Small intestine (tissue), 16 donors: ENCODE data around the gene ZNF100. TPM values are rescaled to one million over a fixed set of nuclear protein-coding genes. Genes with fewer than 3 reads are reported as not detected.
"Not testable (repeated sequence)": the region's sequence is repeated elsewhere in the genome, so short reads cannot be mapped to it uniquely, and the experiment has no call there.

Experiments
- DNase-seq, 2 donors: peaks; one replicate each; pipeline versions ENCODE4 v3.0.0 to v3.0.0-alpha.2; 2013
- FAIRE-seq: peaks from 2 replicates; lab custom pipeline; 2012; peaks lifted over from hg19 to GRCh38; lab: Jason Lieb, UNC
- H3K27ac ChIP-seq, 3 donors: one replicate each; pipeline ENCODE4 v1.5.1; 2013; ENCODE audit warnings: low read length in 2 of 3, mild to moderate bottlenecking in 2 of 3, control low read depth in 1 of 3, inconsistent platforms in 1 of 3, low read depth in 1 of 3, moderate library complexity in 1 of 3
- H3K27me3 ChIP-seq, 3 donors: one replicate each; pipeline ENCODE4 v1.6.1; 2013; ENCODE audit warnings: low read length in 3 of 3, inconsistent platforms in 1 of 3; ENCODE audit not compliant: control insufficient read depth in 3 of 3, insufficient read depth in 3 of 3
- H3K36me3 ChIP-seq, 3 donors: one replicate each; pipeline ENCODE4 v1.6.1; 2013; ENCODE audit warnings: low read length in 3 of 3, inconsistent platforms in 1 of 3, low read depth in 1 of 3, mild to moderate bottlenecking in 1 of 3, moderate library complexity in 1 of 3; ENCODE audit not compliant: control insufficient read depth in 3 of 3, insufficient read depth in 2 of 3
- H3K4me1 ChIP-seq, 3 donors: one replicate each; pipeline ENCODE4 v1.6.1; 2013; ENCODE audit warnings: low read length in 2 of 3, inconsistent platforms in 1 of 3, low read depth in 1 of 3, mild to moderate bottlenecking in 1 of 3, moderate library complexity in 1 of 3; ENCODE audit not compliant: control insufficient read depth in 3 of 3, insufficient read depth in 2 of 3
- H3K4me3 ChIP-seq, 3 donors: one replicate each; pipeline ENCODE4 v1.5.1; 2013; ENCODE audit warnings: low read length in 3 of 3, control low read depth in 1 of 3, inconsistent platforms in 1 of 3, low read depth in 1 of 3, mild to moderate bottlenecking in 1 of 3, moderate library complexity in 1 of 3
- H3K9me3 ChIP-seq, 2 donors: one replicate each; pipeline ENCODE4 v1.6.1; 2013; ENCODE audit warnings: low read depth in 1 of 2, low read length in 1 of 2; ENCODE audit not compliant: control insufficient read depth in 2 of 2, insufficient read depth in 1 of 2
- whole genome bisulfite sequencing, 3 donors: extraction: QIAGEN DNeasy Blood & Tissue Kit; methylation state at CpG; one replicate each; pipeline ENCODE4 v1.1.7; 2013; 5-methylcytosine and 5-hydroxymethylcytosine counted together
- long read RNA-seq, 10 donors: transcript quantifications; one replicate each; lab custom pipeline, GENCODE V29; 2026
- polyA plus RNA-seq, 4 donors: library from polyadenylated mRNA; stranded (reverse) in 3 of 4; unstranded in 1 of 4; fragments of 200-250 nt in 3 of 4; fragments of 120-200 nt in 1 of 4; gene quantifications; one replicate each; pipeline versions ENCODE4 v1.2.1 to v1.2.3, GENCODE V29; 2013
- donor health status: healthy with polysubstance abuse.
- donor health status: control.
- donor health status: control.
- donor health status: Bipolar disorder and iron deficiency.
- donor health status: healthy.

Gene ZNF100
- 1 to 10 TPM in 2 of 4 donors, under 1 TPM in 2; 0.54 to 7.9 (median 1.6) TPM for polyA plus RNA-seq
- long read RNA-seq, donor 1, full-length matches to known transcripts, result 2 of 2 reads
- long read RNA-seq, donor 1, partial matches to known transcripts, result 0 of 2 reads
- long read RNA-seq, donor 1, other reads (novel, unspliced or antisense), result 0 of 2 reads
- long read RNA-seq, donor 2, result 0 reads
- long read RNA-seq, donor 3, full-length matches to known transcripts, result 1 of 1 reads
- long read RNA-seq, donor 3, partial matches to known transcripts, result 0 of 1 reads
- long read RNA-seq, donor 3, other reads (novel, unspliced or antisense), result 0 of 1 reads
- long read RNA-seq, donor 4, result 0 reads
- long read RNA-seq, donor 5, result 0 reads
- long read RNA-seq, donor 6, result 0 reads
- long read RNA-seq, donor 7, result 0 reads
- long read RNA-seq, donor 8, result 0 reads
- long read RNA-seq, donor 9, result 0 reads
- long read RNA-seq, donor 10, full-length matches to known transcripts, result 1 of 1 reads
- long read RNA-seq, donor 10, partial matches to known transcripts, result 0 of 1 reads
- long read RNA-seq, donor 10, other reads (novel, unspliced or antisense), result 0 of 1 reads

DNA sequence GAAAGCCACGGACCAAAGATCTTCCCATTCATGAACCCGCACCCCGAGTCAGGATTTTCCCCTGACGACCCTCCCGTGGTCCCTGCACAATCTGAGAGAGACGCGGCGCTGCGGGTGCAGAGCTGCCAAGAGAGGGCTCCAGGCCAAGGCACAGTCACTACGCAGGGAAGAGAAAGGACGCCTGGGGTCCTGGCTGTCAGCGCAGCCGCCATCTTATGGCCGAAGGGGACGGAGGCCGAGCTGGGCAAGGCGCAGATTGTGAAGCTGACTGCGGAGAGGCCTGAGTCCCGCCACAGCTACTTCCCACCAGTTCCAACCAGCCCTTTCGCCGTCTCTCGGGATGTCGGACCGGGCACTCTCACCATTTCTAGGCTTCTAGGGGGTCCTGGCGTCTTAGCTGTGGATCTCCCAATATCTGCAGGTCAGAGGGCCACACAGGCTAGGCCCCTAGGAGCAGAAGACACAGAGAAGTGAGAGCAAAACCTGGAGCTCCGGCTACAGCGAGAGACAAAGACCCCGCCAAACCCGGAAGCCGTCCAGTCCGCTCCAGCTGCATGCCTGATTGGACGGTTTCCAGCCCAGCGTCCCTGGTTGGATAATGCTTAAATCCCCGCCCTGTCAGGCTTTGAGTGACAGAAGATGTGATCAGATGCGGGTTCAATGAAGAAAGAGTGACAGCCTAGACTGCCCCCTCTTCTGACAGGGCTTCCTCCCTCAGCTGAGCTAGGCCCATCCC is at the start of gene ZNF100:
TSS of gene ZNF100 (minus strand) at position 515 of the 736 bp plus-strand sequence. CDS start at position 365, 150 bp downstream.
- Histone ChIP-seq H3K27me3 (no peaks in the 10 kb centered on the region), H3K9me3 (no peaks in the 10 kb centered on the region), H3K4me1 (no peaks in the 10 kb centered on the region), H3K27ac (peak within 1 kb of the TSS; percentile 35 to 96 (median 91)), H3K4me3 (peak within 1 kb of the TSS; percentile 75 to 87 (median 85)), H3K36me3 (no peaks in the 10 kb centered on the region)
- 0 to 1% (median 0%) methylated on average over 30 to 35 of the region's 35 CpGs for WGBS, 3 donors
- DNase-seq (peak; percentile 93), FAIRE-seq (no peak)

- no peak overlapping the region for H3K4me3 ChIP-seq
- 95 to 97% (median 97%) methylated on average over 4 of the region's 4 CpGs for WGBS, 3 donors
- peaks cover 21 to 41% (median 22%) of the 10 kb centered on the region in 3 donors for H3K36me3 ChIP-seq
- FAIRE-seq, result no peak
- no peak for DNase-seq
- H3K4me1 ChIP-seq, result no peaks in the 10 kb centered on the region
- H3K27ac ChIP-seq, result no peak overlapping the region
- H3K27me3 ChIP-seq, result no peaks in the 10 kb centered on the region
- H3K9me3 ChIP-seq, result peaks cover 3 to 56% of the 10 kb centered on the region in 2 donors
Measured at GRCh38 chr19:21812448-21812847, 45.1 kb upstream of the ZNF100 start.

DNA sequence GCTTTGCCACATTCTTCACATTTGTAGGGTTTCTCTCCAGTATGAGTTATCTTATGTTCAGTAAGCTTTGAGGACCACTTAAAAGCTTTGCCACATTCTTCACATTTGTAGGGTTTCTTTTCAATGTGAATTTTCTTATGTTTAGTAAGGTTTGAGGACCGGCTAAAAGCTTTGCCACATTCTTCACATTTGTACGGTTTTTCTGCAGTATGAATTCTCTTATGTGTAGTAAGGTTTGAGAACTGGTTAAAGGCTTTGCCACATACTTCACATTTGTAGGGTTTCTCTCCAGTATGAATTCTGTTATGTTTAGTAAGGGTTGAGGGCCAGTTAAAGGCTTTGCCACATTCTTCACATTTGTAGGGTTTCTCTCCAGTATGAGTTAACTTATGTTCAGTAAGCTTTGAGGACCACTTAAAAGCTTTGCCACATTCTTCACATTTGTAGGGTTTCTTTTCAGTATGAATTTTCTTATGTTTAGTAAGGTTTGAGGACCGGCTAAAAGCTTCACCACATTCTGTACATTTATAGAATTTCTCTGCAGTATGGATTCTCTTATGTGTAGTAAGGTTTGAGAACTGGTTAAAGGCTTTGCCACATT is 41.1 kb upstream of the ZNF100 start:
- Histone ChIP-seq H3K9me3 (peaks cover 3 to 40% of the 10 kb centered on the region in 2 donors), H3K36me3 (peaks cover 9 to 17% (median 11%) of the 10 kb centered on the region in 3 donors)
- H3K27ac ChIP-seq, H3K4me3 ChIP-seq, H3K27me3 ChIP-seq, H3K4me1 ChIP-seq, DNase-seq, FAIRE-seq: not testable (repeated sequence)
- 95 to 98% (median 97%) methylated on average over 3 of the region's 3 CpGs for WGBS, 3 donors

GRCh38 chr19:21789466-21790085 is 22.2 kb upstream of the ZNF100 start:
- WGBS, 3 donors, result 45 to 62% (median 61%) methylated on average over 5 of the region's 5 CpGs
- Histone ChIP-seq H3K4me1 (peaks cover 0 to 3% (median 0%) of the 10 kb centered on the region in 3 donors), H3K36me3 (no peaks in the 10 kb centered on the region), H3K27me3 (no peaks in the 10 kb centered on the region), H3K9me3 (peaks cover 0 to 14% of the 10 kb centered on the region in 2 donors), H3K4me3 (no peak overlapping the region), H3K27ac (peak overlapping the region in 1 of 3 donors; percentile 55)
- DNase-seq (peak in 1 of 2 donors; percentile 83), FAIRE-seq (no peak)

DNA sequence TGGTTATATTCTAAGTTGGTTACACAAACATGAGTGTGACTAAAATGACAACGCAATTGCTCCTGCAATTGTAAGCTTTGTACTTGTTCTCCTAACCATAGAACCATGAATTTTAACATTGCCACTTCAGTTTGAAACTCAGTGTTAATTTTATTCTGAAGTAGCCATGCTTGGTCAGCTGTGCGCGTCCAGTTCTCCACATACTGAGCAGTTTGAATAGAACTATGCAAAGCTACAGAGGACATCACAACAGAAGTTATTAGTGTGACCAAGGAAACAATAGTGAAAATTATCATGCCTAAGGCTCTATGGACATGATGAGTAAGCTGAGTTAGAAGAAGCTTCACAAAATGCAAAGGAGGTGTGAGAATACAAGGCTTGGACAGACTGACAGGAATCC is 19.6 kb upstream of the ZNF100 start:
- DNase-seq, result no peak
- Histone ChIP-seq H3K27me3 (no peaks in the 10 kb centered on the region), H3K36me3 (no peaks in the 10 kb centered on the region), H3K27ac (no peak overlapping the region), H3K9me3 (peaks cover 0 to 9% of the 10 kb centered on the region in 2 donors), H3K4me1 (peaks cover 0 to 3% (median 0%) of the 10 kb centered on the region in 3 donors), H3K4me3 (no peak overlapping the region)
- FAIRE-seq, result no peak
- WGBS, 3 donors, result 91 to 96% (median 95%) methylated on average over 3 of the region's 3 CpGs

GRCh38 chr19:21775792-21776191 is 8.4 kb upstream of the ZNF100 start:
- not testable (repeated sequence) for H3K9me3 ChIP-seq, H3K4me1 ChIP-seq, H3K4me3 ChIP-seq, H3K27ac ChIP-seq, FAIRE-seq, H3K27me3 ChIP-seq, H3K36me3 ChIP-seq, DNase-seq
- 94 to 98% (median 97%) methylated on average over 13 to 27 of the region's 30 CpGs for WGBS, 3 donors

DNA sequence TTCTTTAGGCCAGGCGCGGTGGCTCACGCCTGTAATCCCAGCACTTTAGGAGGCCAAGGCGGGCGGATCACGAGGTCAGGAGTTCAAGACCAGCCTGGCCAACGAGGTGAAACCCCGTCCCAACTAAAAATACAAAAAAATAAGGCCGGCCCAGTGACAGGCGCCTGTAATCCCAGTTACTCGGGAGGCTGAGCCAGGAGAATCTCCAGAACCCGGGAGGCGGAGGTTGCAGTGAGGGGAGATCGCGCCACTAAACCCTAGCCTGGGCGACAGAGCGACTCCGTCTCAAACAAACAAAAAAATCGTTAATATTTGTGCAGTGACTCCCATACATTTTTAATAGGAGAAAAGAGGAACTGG is 694 bp downstream of the ZNF100 start:
- 1 to 2% (median 1%) methylated on average over 19 of the region's 19 CpGs for WGBS, 3 donors
- not testable (repeated sequence) for DNase-seq, FAIRE-seq

More for the DNA sequence above, 694 bp downstream of the ZNF100 start:
- not testable (repeated sequence) for H3K4me1 ChIP-seq, H3K36me3 ChIP-seq, H3K9me3 ChIP-seq, H3K27me3 ChIP-seq
- H3K4me3 ChIP-seq, result peak overlapping the region; percentile 75 to 87 (median 85)
- H3K27ac ChIP-seq, result peak overlapping the region; percentile 35 to 96 (median 91)
